Measurements from ENCODE around the gene FBXO10. TPM values are rescaled to one million over a fixed set of nuclear protein-coding genes. Genes with fewer than 3 reads are reported as not detected.
"Not testable (repeated sequence)": the region's sequence is repeated elsewhere in the genome, so short reads cannot be mapped to it uniquely, and the experiment has no call there.

The FBXO10 gene
- total RNA-seq, 1 donor from 2014 or later: 1.7 TPM

DNA sequence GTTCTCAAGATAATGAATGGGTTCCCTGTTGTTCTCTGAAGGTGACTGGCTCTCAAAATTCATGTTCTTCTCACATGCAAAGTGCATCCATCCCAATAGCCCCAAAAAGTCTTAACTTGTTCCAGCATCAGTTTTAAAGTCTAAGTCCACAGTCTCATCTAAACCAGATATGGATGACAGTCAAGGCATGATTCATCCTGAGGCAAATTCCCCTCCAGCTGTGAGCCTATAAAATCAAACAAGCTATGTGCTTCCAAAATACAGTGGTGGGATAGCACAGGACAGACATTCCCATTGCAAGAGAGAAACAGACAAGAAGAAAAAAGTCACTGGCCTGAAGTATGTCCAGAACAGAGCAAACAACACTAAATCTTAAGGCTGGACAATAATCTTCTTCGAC is 25.4 kb downstream of the FBXO10 start:
- intact Hi-C loops (cut with micrococcal nuclease): no loop called here

- intact Hi-C loops (cut with micrococcal nuclease): no loop called here
Observed at GRCh38 chr9:37549527-37549926, 26.7 kb downstream of the FBXO10 start.

- intact Hi-C loops (cut with micrococcal nuclease): no loop called here
Observed at GRCh38 chr9:37547328-37547878, 28.8 kb downstream of the FBXO10 start.

DNA sequence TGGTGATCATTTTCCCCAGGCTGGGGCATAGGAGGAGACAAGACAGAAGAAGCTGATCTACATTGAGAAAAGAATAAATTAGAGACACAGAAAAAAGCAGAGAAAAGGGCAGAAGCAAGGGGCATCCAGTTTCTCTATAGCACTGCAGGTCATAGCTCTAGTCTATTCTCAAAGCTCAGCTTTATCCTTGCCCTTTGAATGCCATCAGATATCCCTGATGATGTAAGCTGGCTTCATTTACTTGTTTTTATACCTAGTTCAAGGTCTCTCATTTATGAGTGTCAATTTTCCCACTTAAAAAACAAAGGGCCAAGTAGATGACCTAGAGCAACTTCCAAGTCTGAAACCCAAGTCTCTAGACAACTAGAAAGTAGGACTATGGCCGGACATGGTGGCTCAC is 32.7 kb downstream of the FBXO10 start:
- intact Hi-C loops (cut with micrococcal nuclease): no loop called here

DNA sequence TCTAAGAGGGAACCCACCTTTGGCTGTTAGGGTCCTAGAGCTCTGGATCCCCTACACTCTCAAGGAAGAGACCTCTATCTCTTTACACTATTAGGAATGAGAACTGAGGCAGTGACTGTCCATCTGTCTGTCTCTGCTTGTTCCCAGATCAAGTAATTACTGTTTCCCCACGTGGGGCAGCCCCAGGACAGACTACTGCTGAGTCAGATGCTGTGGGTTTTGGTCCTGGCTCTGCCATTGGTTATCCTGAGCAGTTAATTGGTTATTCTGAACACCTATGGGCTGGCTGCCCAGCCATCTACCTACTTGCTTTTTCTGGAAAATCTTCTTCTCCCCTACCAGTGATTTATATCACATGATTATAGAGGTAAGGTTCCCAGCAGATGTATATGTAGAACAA is 33.3 kb downstream of the FBXO10 start:
- intact Hi-C loops (cut with micrococcal nuclease): no loop called here

DNA sequence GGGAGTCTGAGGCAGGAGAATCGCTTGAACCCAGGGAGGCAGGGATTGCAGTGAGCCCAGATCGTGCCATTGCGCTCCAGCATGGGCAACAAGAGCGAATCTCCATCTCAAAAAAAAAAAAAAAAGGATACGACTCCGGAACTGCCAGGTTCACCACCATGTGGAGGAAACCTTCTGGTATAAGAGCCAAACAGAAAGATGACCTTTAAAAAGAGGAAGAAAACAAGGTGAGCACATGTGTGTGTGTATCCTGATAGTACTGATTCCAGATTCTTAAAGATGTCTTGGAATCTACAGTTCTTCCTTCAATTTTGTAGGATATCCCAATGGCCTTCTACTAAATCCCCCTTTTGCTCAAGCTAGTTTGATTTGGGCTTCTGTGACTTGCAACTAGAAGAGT is 33.7 kb downstream of the FBXO10 start:
- intact Hi-C loops (cut with micrococcal nuclease): no loop called here

DNA sequence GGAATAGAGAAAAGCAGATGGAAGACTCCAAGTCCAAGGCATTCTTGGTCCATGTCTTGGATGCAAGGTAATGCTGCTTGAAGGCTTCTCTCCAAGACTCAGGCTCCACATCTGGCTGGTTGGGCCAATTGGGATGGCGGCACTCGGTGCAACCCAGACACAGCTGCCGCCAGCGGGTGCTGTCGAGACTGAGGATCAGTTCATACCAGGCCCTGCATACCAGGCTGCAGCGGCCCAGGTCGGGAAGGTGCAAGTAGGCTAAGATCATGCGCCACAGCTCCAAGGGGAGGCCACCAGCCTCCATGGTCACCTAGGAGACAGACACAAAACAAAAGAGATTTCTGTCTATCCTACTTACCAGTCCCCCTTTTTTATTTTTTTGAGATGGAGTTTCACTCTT is 34.7 kb downstream of the FBXO10 start:
- intact Hi-C loops (cut with micrococcal nuclease): no loop called here

DNA sequence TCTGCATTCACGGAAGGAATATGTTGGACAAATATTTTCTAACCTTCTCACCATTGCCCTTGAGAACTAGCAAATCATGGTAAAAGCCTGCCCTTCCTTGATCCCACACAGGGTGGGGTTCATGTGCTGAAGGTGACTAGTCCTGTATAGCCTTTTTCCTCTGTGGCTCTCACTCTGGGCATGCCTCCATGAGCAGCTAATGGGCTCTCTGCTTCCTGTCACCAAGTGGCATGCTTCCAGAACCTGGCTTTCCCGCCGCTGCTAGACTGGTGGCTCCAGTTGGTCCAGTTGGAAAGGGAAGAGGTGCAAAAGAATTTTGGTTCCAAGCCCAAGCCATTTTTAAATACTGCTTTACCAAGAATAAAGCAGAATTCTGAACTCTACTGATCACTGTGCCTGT is 35.5 kb downstream of the FBXO10 start:
- intact Hi-C loops (cut with micrococcal nuclease): no loop called here

- intact Hi-C loops (cut with micrococcal nuclease): no loop called here
Observed at GRCh38 chr9:37539634-37540033, 36.5 kb downstream of the FBXO10 start.

- intact Hi-C loops (cut with micrococcal nuclease): no loop called here
Observed at GRCh38 chr9:37538099-37538498, 38.1 kb downstream of the FBXO10 start.

DNA sequence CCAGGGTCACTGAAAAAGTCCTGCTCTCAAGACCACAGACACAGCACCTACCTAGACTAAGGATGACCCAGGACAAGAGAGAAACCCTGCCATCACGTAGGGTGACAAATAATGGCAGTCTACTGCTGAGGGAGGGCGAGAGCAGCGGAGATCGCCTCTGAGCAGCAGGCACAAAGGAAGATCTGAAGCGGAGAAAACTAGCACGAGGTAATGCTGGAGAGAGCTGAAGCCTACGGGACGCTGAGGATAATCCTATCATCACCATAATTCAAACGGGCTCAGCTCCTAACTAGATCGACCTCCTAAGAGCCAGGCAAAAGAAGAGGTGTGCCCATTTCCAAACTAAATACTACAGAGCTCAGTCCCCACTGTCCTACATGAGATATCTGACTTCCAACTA is 41.3 kb downstream of the FBXO10 start:
- intact Hi-C loops (cut with micrococcal nuclease): no loop called here

DNA sequence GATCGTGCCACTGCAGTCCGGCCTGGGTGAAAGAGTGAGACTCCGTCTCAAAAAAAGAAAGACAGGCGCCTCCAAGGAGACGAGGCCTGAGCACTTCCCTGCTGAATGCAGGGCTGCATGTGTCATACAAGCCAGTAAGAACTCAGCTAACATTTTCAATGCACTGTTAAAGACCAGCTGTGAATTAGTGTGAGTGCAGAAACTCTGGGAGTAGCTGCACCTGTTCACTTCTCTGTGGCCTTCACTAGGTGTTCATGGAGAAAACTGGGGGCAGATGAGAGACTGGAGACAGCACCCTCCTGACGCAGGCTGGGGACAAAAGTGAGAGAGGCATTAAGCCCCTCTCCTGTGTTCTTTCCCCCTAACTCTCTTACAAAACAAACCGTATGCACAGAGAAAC is 41.8 kb downstream of the FBXO10 start:
- intact Hi-C loops (cut with micrococcal nuclease): no loop called here

DNA sequence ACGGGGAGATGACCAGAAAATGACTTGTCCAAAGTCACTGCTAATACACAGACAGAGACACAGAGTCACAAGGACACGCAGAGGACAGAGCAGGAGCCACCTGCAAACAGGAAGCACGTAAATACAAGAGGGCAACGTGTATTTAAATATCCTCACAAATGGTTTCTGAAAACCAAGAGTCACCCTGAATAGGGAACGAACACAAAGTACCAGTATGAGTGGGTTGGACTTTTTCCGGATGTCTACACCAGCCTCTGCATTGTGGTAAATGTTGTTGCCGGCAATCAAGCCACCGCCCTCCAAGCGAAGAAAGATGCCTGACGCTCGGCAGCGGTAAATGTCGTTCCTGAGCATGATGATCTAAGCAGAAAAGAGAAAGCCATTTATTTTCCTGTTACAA is 44.5 kb downstream of the FBXO10 start:
- intact Hi-C loops (cut with micrococcal nuclease): no loop called here

DNA sequence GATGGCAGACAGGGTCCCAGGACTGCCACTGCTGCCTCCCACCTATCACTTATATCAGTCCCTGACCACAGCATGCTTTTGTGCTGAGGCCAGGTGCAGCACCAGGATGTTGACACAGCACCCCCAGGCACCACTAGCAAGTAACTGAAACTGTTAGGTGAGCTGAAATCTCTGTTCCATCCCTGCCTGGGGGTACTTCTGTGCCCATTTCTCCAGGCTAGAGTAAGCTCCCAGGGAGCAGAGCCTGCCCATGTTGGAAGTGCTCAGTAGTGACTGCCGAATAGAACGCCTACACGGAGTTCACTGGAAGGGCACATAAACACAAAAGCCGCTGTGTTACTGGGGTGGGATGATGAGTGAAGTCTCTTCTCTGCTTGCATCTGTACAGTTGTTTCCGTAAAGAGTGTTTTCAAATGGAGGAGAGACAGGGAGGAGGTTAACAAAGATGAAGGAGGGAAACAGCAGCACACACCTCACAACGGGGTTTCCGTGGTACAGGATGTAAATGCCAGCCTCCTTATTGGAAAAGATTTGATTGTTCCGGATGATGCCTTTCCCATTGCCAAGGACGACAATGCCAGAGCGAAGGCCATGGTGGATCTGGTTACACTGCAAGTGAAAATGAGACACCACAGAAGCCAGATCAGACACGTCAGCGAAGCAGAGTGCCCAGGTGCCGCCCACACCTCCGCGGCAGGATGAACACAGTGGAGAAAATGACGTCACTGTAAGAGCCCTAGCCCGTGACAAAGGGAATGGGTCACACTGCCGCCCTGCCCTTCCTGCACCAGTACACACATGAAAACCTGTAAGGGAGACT is 47.3 kb downstream of the FBXO10 start:
- intact Hi-C loops (cut with micrococcal nuclease): no loop called here

GRCh38 chr9:37523916-37524315 is 52.3 kb downstream of the FBXO10 start:
- intact Hi-C loops (cut with micrococcal nuclease): no loop called here

DNA sequence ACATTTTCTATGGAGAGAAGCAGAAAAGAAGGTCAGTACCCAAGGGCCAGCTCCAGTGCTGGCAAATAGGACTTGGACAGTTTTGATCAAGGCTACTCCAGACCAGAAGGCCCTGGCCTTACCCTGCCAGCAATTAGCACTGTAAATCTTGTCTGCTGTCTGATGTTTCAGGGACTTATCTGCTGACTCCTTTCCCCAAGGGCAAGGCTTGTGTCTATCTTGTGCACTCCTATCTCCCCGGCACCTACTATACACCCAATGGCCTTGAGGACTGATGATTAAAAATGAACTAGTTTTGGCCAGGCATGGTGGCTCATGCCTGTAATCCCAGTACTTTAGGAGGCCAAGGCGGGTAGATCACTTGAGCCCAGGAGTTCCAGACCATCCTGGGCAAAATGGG is 53.2 kb downstream of the FBXO10 start:
- intact Hi-C loops (cut with micrococcal nuclease): no loop called here

DNA sequence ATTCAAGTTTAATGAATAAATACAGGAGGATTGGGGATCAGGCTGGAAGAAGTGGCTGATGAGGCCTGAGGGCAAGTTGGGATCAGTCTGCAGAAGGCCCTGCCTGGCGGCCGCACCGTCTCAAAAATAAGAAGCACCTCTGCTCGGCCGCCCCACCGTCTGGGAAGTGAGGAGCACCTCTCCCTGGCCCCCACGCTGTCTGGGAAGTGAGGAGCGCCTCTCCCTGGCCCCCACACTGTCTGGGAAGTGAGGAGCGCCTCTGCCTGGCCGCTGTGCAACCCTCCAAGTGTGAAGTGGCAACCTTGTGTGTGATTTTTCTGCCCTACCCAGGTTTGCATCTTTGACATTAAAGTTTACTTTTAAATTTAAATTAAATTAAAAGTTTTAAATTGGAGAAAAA is 55.1 kb downstream of the FBXO10 start:
- intact Hi-C loops (cut with micrococcal nuclease): no loop called here

- intact Hi-C loops (cut with micrococcal nuclease): no loop called here
Observed at GRCh38 chr9:37520641-37521040, 55.5 kb downstream of the FBXO10 start.

- intact Hi-C loops (cut with micrococcal nuclease): no loop called here
Observed at GRCh38 chr9:37517923-37518322, 58.3 kb downstream of the FBXO10 start.

DNA sequence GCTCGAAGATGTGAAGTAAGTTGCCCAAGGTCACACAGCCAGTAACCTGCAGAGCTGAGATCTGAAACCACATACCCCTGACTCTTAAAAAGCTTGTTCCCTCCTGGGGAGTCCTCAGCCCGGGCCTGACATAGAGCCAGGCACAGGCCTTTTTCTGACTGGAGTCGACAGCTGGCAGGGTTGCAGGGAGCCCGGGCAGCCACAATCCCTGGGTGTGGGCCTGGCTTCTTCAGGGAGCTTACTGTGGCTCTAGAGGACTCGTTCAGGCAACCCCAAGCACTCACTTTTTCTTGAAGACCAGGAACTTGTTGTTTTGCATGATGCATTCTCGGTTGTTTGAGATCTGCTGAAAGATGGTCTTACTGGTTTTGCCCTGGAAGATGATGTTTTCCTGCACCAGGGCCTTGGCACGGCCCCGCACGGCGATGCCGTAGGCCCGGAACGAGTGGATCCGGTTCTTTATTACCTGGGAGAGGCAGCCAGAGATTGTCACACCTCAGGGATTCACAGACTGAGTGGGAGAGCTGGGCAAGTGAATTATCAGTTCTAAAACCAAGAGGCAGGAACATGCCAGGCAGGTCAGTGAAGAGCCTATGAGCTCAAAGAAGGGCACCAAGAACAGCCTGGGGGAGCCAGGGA is 60.4 kb downstream of the FBXO10 start:
- intact Hi-C loops (cut with micrococcal nuclease): no loop called here

DNA sequence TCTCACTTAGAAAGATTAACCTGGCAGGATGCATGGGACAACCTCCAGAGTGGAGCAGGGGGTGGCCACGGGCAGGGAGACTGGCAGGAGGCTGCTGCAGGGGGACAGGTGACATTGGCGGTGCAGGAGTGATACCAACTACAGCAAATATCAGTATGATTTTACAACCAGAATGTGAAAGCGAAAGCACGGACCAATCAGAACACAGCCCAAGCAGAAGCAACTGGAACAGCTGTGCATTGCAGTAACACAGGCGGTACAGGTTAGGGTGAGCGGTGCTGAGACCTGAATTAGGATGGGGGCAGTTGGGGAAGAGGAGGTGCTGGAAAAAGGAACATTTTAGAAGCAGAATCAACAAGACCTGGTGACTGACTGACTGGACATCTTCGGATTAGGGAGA is 61.2 kb downstream of the FBXO10 start:
- intact Hi-C loops (cut with micrococcal nuclease): no loop called here

DNA sequence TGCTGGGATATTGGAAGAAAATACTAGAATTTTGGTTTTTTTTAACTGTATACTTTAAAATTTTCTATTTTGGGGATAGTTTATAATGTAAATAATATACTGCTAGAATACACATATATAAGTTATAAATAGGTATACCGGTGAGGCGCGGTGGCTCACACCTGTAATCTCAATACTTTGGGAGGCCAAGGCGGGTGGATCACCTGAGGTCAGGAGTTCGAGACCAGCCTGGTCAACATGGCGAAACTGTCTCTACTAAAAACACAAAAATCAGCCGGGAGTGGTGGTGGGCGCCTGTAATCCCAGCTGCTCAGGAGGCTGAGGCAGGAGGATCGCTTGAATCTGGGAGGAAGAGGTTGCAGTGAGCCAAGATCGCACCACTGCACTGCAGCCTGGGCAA is 61.8 kb downstream of the FBXO10 start:
- intact Hi-C loops (cut with micrococcal nuclease): not testable (repeated sequence)

GRCh38 chr9:37512437-37512836 is 63.7 kb downstream of the FBXO10 start:
- intact Hi-C loops (cut with micrococcal nuclease): no loop called here

Data from T-helper 2 cell treated with Interferon-gamma antibody and Interleukin-4, amounts not matched to agents 100 ng/mL and 5 ng/mL, for 36 hours (primary cell).